GM12865 (cell line): ENCODE measurements around the gene AGAP6.
"Not testable (repeated sequence)": the region's sequence is repeated elsewhere in the genome, so short reads cannot be mapped to it uniquely, and the experiment has no call there.

ENCODE experiments used
- DNase-seq: peaks from one replicate; pipeline ENCODE4 v3.0.0; 2010; ENCODE audit warnings: low read depth
- H3K4me3 ChIP-seq: 2 replicates; pipeline ENCODE4 v1.5.1; 2011; ENCODE audit warnings: mild to moderate bottlenecking, low read depth, low read length, control low read depth

The AGAP6 gene

DNA sequence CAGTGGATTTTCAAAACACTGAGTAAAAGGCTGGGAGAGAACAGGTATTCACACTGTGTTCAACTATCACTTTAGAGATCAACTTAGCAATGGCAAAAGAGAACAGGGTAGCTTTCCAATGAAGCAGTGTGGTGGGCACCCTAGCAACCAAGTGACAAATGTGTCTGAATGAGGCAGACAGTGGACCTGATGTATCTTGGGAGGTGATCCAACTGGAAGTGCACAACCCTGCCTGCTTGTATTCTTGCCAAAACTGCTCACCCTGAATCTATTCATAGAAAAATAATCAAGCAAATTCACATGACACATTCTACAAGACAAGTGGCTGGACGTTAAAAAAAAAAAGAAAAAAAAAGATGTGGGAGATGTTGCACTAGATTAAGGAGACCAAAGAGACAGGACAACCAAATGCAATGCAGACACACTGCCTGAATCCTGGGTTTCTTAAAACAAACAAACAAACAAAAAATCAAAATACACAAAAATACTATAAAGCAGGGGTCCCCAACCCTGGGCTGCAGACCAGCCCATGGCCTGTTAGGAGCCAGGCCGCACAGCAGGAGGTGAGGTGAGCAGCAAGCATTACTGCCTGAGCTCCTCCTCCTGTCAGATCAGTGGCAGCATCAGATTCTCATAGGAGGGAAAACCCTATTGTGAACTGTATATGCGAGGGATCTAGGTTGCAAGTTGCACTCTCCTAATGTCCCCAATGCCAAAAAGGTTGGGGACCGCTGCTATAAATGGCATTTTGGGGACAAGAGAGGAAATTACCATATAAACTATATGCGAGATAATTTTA lies 67.5 kb downstream of the AGAP6 start:
- not testable (repeated sequence) for DNase-seq, H3K4me3 ChIP-seq

DNA sequence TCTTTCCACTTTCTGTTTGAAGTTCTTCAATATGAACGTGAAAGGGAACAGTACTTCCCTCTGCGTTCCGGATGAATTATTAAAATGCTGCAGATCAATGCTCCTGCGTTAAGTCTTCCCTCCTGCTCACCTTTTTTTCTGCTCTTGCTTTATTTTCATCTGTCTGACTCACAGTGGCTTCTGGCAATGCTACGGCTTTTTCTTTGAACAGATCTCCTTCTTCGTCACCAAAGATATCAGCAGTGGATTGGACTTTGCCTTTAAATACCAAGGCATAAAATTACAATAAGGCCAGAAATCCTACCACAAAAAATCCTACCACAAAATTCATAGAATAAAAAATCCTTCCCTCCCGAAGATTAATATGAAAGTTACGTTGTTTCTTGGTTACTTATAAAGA lies 68.4 kb downstream of the AGAP6 start:
- DNase-seq, H3K4me3 ChIP-seq: not testable (repeated sequence)

- not testable (repeated sequence) for H3K4me3 ChIP-seq, DNase-seq
These were observed 70.5 kb downstream of the AGAP6 start for GRCh38 chr10:50058727-50059126.

DNA sequence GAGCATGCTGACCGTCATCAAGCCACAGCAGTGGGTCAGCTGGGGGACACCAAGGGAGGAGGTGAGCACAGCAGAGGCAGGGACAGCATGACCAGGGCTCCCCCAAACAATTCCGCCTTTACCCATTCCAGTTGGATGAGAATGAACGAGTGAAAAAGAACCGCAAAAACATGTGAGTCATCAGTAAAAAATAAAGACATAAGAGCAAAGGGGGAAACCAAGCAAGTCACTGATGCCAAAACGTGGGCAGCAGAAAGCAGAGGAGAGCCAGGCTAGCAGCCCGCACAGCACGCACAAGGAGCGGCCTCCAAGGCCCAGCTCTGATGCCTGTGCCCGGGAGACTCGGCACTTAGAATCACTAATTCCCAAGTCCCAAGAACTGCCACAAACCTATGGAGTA lies 71.7 kb downstream of the AGAP6 start:
- H3K4me3 ChIP-seq, DNase-seq: not testable (repeated sequence)
